Measurements from ENCODE around the gene CTIF.

Gene CTIF

GRCh38 chr18:48552130-48552529 lies 13.3 kb downstream of the CTIF start:
- DNase-seq = no peak

GRCh38 chr18:48553236-48553635 lies 14.4 kb downstream of the CTIF start:
- DNase-seq = no peak

GRCh38 chr18:48554610-48555400 lies 16.0 kb downstream of the CTIF start:
- DNase-seq = no peak

- DNase-seq = no peak
Observed at GRCh38 chr18:48555465-48555995, 16.7 kb downstream of the CTIF start.

GRCh38 chr18:48557640-48558174 lies 18.9 kb downstream of the CTIF start:
- DNase-seq = no peak

GRCh38 chr18:48558248-48558647 lies 19.4 kb downstream of the CTIF start:
- no peak for DNase-seq

- no peak for DNase-seq
Observed at GRCh38 chr18:48560491-48560890, 21.7 kb downstream of the CTIF start.

GRCh38 chr18:48562075-48562474 lies 23.2 kb downstream of the CTIF start:
- no peak for DNase-seq

- DNase-seq = no peak
Observed at GRCh38 chr18:48563027-48563426, 24.2 kb downstream of the CTIF start.

DNA sequence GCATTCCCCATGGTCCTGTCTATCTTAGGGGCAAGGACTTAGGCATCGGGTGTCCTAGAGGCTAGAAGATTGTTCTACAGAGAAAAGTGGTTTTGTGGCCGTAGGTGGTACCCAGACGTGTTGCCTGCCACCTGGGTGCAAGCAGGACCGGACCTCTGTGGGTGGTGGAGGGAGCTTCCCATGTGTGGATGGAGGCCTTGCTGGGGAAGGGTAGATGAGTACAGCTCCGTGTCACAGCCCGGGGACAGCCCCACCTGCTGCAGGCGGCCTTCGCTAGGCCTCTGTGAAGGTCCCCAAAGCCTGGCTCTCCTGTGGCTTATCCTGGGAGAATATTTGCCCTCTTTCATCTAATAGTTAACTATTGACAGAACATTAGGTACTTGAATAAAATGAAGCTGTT lies 25.3 kb downstream of the CTIF start:
- no peak for DNase-seq

GRCh38 chr18:48565105-48565504 lies 26.3 kb downstream of the CTIF start:
- DNase-seq = no peak

GRCh38 chr18:48566589-48566988 lies 27.8 kb downstream of the CTIF start:
- no peak for DNase-seq

DNA sequence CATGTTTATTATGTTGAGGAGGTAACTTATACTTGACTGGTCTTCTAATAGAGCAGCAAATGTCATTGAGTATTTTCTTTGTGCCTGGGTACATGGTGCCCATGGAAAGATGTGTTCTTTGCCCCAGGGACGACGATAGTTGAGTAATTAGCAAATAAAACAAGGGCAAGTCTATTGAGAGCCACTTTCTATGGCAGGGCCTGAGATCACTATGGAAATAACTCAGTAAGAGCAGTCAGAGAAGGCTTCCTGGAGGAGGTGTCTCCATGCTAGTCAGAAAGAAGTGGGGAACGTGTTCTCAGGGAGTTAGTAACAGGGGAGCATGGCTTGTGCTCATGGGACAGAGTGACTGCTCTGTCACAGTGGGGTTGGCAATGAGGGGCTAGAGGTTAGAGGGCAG lies 28.6 kb downstream of the CTIF start:
- DNase-seq = no peak

GRCh38 chr18:48569139-48569914 lies 30.5 kb downstream of the CTIF start:
- DNase-seq = no peak

GRCh38 chr18:48569915-48570264 lies 31.1 kb downstream of the CTIF start:
- DNase-seq = no peak

DNA sequence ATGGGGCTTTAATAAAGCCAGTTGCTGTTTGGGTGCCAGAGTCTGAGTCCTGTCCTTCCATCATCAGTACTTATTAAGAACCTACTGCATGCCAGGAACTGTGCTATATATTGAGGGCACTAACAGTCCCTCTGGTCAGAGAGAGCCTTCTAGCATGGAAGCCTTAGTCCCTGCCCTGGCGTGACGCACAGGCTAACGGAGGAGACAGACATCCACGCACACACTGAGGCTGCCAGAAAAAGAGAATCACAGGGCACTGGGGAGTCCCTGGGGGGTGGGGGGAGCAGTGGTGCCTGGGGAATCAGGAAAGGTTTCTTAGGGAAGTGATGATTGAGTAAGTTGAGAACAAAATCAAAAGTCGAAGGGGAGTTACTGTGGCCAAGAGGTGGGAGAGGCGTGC lies 31.5 kb downstream of the CTIF start:
- no peak for DNase-seq

- no peak for DNase-seq
Observed at GRCh38 chr18:48571639-48572384, 33.0 kb downstream of the CTIF start.

- DNase-seq = no peak
Observed at GRCh38 chr18:48572402-48573126, 33.7 kb downstream of the CTIF start.

DNA sequence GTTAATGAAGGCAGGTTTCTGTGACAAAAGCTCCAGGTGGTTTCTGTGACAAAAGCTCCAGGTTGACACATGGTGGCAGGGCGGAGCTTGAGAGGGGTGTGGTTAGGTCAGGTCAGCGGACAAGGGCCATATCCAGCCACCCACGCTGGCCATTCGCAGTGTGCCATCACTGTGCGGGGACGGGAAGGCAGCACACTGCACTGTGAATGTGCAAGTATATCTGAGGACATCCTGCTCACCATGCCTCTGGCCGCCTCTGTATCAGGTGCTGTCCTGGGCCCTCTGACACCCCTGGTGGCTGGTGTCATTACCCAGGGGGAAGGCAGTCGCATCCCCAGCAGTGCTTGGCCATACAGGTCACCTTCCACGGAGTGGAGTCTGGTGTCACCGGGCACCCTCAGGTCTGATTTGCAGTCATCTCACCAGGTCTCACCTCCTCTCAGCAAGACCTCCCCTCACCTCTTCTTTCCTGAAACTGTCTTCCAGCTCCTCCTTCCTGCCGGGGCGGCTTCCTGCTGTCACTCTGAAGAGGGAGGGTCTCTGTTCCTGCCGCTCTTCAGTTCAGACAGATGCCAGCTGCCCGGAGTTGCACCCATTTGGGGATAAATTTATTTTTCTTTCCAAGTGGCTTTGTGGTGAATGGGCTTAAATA lies 34.9 kb downstream of the CTIF start:
- no peak for DNase-seq

DNA sequence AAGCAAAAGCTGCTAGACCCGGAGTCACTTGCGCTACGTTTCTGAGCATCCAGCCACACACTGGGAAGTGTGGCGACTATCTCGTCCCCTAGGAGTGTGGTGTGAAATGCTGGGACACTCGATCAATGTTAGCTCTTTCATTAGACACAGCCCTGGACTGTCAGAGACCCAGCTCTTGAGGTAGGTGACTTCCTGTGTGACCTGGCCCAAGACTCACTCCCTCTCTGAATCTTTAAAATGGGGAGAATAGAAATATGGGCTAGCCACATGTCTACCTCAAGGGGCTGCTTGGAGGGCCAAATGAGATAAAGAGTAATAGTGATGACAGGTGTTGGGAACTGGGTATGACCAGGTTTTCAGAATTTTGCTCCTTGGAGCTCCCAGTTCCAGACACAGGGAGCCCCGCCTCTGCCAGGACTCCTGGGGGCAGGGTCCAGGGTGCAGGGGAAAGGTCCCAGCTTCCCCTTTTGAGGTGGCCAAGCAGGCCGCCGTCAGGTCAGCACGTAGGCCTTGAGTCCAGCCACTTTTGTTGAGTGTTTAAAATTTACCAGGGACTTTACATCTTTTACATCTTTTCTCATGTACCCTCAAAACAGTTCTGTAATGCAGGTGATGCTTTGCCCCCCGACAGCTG lies 36.0 kb downstream of the CTIF start:
- no peak for DNase-seq

DNA sequence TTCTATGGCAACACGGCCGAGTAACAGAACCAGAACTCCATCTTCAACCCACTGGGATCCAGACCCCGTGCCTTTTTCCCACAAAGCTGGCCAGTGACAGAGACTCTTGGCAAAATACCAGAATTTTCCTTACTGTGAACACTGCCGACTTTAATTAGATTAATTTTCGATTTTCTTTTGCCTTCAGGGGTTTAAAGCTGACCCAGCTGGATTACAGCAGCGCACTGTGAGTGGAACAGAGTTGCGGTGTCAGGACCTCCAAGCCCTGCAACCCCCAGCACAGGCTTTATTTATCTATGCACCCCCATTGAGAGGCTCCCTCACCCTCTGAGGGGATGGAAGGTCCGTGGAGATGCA lies 36.4 kb downstream of the CTIF start:
- peak in 1 of 2 experiments; percentile 28 for DNase-seq

Data from NCI-H446 (cell line).